ENCODE results near the gene ARHGAP10.
"Not testable (repeated sequence)": the region's sequence is repeated elsewhere in the genome, so short reads cannot be mapped to it uniquely, and the experiment has no call there.

ARHGAP10 gene

GRCh38 chr4:147960971-147961370 is 229.1 kb downstream of the ARHGAP10 start:
- no peak for DNase-seq

GRCh38 chr4:147963839-147964238 is 232.0 kb downstream of the ARHGAP10 start:
- no peak for DNase-seq

- no peak for DNase-seq
Observed at GRCh38 chr4:147964266-147964880, 232.5 kb downstream of the ARHGAP10 start.

- DNase-seq = no peak
Observed at GRCh38 chr4:147965056-147965455, 233.2 kb downstream of the ARHGAP10 start.

- no peak for DNase-seq
Observed at GRCh38 chr4:147965873-147966272, 234.0 kb downstream of the ARHGAP10 start.

DNA sequence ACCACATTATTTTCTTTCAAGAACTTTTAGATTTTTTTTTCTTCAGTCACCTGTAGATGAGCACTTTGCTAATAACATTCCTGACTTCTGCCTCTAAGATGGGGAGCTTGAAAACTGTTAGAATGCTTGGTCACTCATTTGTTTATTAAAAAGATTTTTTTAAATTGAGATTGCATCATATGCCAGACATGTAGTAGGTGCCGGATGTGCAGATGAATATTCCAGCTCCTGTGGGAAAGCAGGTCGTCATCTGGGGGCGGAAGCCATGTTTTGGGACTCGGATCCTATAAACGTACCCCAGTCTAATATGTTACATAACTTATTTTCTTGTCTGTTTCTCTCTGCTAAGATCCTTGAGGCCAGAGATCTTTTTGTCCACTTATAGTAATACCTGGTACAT is 236.8 kb downstream of the ARHGAP10 start:
- no peak for DNase-seq

DNA sequence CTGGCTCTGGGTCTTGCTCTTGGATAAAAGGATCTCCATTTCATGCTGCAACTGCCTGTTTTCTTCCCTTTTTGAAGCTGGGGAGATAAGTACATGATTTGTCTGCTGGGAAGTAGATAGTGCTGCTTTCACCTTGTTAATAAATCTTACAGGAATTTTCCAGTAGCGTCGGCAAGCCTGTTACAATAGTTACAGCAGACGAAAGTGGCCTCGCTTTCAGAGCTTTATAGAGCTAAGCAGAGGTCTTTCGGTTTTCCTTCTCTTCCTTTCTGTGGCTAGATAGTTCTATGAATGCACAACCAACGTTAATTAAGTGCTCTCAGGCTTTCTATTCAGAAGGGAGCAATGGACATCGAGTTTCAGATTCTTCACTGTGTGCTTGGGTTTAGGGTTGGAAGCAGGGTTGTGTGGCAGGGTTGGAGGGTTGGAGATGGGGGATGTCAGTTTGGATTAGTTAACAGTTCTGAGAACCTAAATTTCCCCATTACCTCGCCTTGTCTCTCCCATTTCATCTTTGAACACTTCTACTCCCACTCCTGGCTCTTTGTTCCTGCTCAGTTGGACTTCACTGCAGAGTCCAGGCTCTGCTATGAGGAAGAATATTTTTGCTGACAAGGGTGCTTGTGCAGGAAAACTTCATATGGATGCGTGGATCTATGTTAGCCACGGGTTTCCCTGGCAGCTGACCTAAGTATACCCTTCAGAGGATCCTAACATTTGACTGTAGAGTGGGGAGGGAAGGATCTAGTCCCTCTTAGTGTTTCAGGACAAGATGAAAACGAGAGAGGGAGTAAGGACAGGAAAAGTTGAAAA is 237.9 kb downstream of the ARHGAP10 start:
- DNase-seq = no peak

GRCh38 chr4:147971116-147971515 is 239.2 kb downstream of the ARHGAP10 start:
- no peak for DNase-seq

- DNase-seq = no peak
Observed at GRCh38 chr4:147975325-147975724, 243.4 kb downstream of the ARHGAP10 start.

- DNase-seq = no peak
Observed at GRCh38 chr4:147975933-147976928, 244.3 kb downstream of the ARHGAP10 start.

GRCh38 chr4:147980586-147980985 is 248.7 kb downstream of the ARHGAP10 start:
- no peak for DNase-seq

GRCh38 chr4:147981305-147981704 is 249.4 kb downstream of the ARHGAP10 start:
- no peak for DNase-seq

GRCh38 chr4:147984065-147984777 is 252.3 kb downstream of the ARHGAP10 start:
- DNase-seq = no peak

- DNase-seq = no peak
Observed at GRCh38 chr4:147984778-147985138, 252.9 kb downstream of the ARHGAP10 start.

DNA sequence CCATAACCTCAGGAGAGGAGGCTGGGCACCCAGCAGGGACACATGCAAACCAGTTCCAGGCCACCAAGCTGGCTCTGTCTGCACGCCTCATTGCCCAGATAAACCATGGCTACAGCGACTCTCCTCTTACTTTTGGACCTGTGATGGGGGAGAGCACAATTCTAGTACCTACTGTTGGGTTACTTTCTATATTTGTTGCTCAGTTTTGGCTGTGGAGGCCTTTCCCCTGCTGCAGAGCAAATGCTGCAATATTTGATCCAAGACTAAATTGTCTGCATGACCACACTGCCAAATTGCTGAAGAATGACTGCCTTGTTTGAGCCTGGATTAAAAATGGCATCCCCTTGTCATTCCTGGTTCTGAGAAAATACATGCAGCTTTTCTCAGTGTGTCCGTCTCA is 253.5 kb downstream of the ARHGAP10 start:
- no peak for DNase-seq

- DNase-seq = no peak
Observed at GRCh38 chr4:147987252-147987651, 255.4 kb downstream of the ARHGAP10 start.

- DNase-seq = no peak
Observed at GRCh38 chr4:147991543-147992283, 259.8 kb downstream of the ARHGAP10 start.

GRCh38 chr4:147994076-147994475 is 262.2 kb downstream of the ARHGAP10 start:
- DNase-seq = no peak

- no peak for DNase-seq
Observed at GRCh38 chr4:147994491-147995385, 262.9 kb downstream of the ARHGAP10 start.

DNA sequence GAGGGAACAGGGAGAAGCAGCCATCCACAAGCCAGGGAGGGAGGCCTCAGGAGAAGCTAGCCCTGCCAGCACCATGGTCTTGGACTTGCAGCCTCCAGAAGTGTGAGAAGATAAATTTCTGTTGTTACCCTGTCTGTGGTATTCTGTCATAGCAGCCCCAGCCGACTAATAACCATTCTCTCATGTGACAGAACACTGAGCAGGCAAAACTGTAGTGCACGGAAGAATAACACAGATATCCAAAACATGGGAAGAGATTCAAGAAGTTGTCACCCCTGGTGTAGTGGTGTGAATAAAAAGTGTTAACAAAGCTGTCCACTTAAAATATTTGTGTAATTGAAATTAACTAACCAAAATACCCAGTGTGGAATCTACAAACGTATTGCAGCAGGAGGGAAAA is 265.0 kb downstream of the ARHGAP10 start:
- DNase-seq = no peak

DNA sequence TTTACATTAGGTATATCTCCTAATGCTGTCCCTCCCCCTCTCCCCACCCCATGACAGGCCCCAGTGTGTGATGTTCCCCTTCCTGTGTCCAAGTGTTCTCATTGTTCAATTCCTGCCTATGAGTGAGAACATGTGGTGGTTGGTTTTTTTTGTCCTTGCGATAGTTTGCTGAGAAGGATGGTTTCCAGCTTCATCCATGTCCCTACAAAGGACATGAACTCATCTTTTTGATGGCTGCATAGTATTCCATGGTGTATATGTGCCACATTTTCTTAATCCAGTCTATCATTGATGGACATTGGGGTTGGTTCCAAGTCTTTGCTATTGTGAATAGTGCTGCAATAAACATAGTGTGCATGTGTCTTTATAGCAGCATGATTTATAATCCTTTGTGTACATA is 268.1 kb downstream of the ARHGAP10 start:
- not testable (repeated sequence) for DNase-seq
